Skeletal muscle satellite cell (primary cell): ENCODE results near the gene CTNNA2.

Source experiments
- H3K27me3 ChIP-seq: 2 replicates; pipeline ENCODE4 v1.7.0; 2013; ENCODE audit warnings: low read length; ENCODE audit not compliant: control insufficient read depth, insufficient read depth
- H3K36me3 ChIP-seq: 2 replicates; pipeline ENCODE4 v1.7.0; 2013; ENCODE audit warnings: mild to moderate bottlenecking, control low read depth, low read length; ENCODE audit not compliant: insufficient read depth
- H3K4me1 ChIP-seq: 2 replicates; pipeline ENCODE4 v1.7.0; 2013; ENCODE audit warnings: low read length; ENCODE audit not compliant: control insufficient read depth, insufficient read depth
- H3K4me2 ChIP-seq: 2 replicates; pipeline ENCODE4 v1.7.0; 2013; ENCODE audit warnings: mild to moderate bottlenecking, low read length
- H3K4me3 ChIP-seq: 2 replicates; pipeline ENCODE4 v1.7.0; 2013; ENCODE audit warnings: low read length
- H3K9ac ChIP-seq: 2 replicates; pipeline ENCODE4 v1.7.0; 2013; ENCODE audit warnings: mild to moderate bottlenecking, low read depth, low read length, moderate library complexity
- H3K9me3 ChIP-seq: replicated peaks from 2 replicates; pipeline ENCODE4 v1.7.0; 2013; ENCODE audit warnings: mild to moderate bottlenecking, control low read depth, low read length

CTNNA2 gene

GRCh38 chr2:80242355-80242910 is 729.6 kb downstream of the CTNNA2 start:
- Histone ChIP-seq H3K9ac (no peak overlapping the region), H3K36me3 (no peaks in the 10 kb centered on the region), H3K4me2 (no peak overlapping the region), H3K4me3 (no peak overlapping the region), H3K27me3 (no peaks in the 10 kb centered on the region), H3K4me1 (no peaks in the 10 kb centered on the region), H3K9me3 (no peaks in the 10 kb centered on the region)

DNA sequence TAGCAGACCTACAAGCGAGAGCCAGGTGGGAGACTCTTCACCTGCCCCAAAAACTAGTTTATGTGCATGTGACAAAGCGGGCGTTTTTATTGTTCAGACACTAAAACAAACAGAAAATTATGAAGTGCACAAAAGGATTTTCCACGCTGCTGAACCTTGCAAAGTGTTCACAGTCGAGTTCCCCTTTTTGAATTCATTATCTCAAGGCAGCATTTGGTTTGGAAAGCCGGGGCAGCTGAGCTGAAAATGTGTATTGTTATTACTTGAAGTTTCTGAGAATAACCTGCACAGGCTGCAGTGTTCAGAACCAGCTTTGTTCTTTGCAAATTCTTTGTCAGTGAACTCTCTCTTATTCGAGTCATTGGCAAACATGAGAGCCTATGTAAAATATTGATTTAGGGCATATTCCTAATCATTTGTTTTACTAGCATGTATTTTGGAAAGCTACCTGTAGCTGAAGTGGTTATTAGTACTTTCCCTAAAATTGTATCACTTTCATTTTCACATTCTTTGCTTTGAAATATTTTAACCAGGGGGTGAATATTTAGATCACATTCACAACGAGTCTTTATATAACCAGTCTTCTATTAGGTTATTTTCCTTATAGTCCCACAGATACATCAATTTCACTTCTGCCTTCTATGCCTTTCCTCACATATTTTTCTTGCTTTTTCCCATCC is 732.2 kb downstream of the CTNNA2 start:
- Histone ChIP-seq H3K9ac (no peak overlapping the region), H3K36me3 (no peaks in the 10 kb centered on the region), H3K4me3 (no peak overlapping the region), H3K27me3 (no peaks in the 10 kb centered on the region), H3K4me2 (no peak overlapping the region), H3K9me3 (no peaks in the 10 kb centered on the region), H3K4me1 (no peaks in the 10 kb centered on the region)

GRCh38 chr2:80246534-80246933 is 733.7 kb downstream of the CTNNA2 start:
- no peak overlapping the region for H3K4me2 ChIP-seq
- no peaks in the 10 kb centered on the region for H3K9me3 ChIP-seq
- H3K4me1 ChIP-seq, result no peaks in the 10 kb centered on the region
- H3K9ac ChIP-seq, result no peak overlapping the region
- no peaks in the 10 kb centered on the region for H3K36me3 ChIP-seq
- H3K4me3 ChIP-seq, result no peak overlapping the region
- H3K27me3 ChIP-seq, result no peaks in the 10 kb centered on the region

DNA sequence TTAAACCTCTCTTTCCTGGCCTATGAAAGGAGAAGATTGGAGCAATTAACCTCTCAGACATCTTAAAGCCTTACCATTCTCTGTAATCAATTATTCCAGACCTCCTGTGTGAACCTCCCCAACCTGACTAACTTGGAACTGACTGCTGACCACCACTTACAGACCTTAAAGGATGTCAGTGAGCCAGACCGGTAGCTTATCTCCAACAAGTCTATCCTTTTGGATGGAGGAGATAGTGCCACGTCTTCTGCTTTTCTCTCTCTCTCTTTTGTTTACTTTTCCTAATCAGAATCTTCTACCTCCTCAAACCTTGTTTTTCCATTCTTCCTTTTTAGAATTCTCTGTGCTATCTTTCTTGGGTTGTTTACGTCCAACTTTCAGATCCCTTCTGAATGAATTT is 734.5 kb downstream of the CTNNA2 start:
- Histone ChIP-seq H3K27me3 (no peaks in the 10 kb centered on the region), H3K9me3 (no peaks in the 10 kb centered on the region), H3K4me2 (no peak overlapping the region), H3K4me3 (no peak overlapping the region), H3K9ac (no peak overlapping the region), H3K36me3 (no peaks in the 10 kb centered on the region), H3K4me1 (no peaks in the 10 kb centered on the region)

- H3K4me1 ChIP-seq, result no peaks in the 10 kb centered on the region
- H3K4me2 ChIP-seq, result no peak overlapping the region
- no peaks in the 10 kb centered on the region for H3K9me3 ChIP-seq
- H3K9ac ChIP-seq, result no peak overlapping the region
- no peaks in the 10 kb centered on the region for H3K36me3 ChIP-seq
- H3K27me3 ChIP-seq, result no peaks in the 10 kb centered on the region
- H3K4me3 ChIP-seq, result no peak overlapping the region
These were observed 735.3 kb downstream of the CTNNA2 start for GRCh38 chr2:80248146-80248545.

GRCh38 chr2:80252294-80252986 is 739.6 kb downstream of the CTNNA2 start:
- no peaks in the 10 kb centered on the region for H3K4me1 ChIP-seq
- no peaks in the 10 kb centered on the region for H3K9me3 ChIP-seq
- H3K4me2 ChIP-seq, result no peak overlapping the region
- H3K27me3 ChIP-seq, result no peaks in the 10 kb centered on the region
- no peak overlapping the region for H3K4me3 ChIP-seq
- no peak overlapping the region for H3K9ac ChIP-seq
- no peaks in the 10 kb centered on the region for H3K36me3 ChIP-seq

DNA sequence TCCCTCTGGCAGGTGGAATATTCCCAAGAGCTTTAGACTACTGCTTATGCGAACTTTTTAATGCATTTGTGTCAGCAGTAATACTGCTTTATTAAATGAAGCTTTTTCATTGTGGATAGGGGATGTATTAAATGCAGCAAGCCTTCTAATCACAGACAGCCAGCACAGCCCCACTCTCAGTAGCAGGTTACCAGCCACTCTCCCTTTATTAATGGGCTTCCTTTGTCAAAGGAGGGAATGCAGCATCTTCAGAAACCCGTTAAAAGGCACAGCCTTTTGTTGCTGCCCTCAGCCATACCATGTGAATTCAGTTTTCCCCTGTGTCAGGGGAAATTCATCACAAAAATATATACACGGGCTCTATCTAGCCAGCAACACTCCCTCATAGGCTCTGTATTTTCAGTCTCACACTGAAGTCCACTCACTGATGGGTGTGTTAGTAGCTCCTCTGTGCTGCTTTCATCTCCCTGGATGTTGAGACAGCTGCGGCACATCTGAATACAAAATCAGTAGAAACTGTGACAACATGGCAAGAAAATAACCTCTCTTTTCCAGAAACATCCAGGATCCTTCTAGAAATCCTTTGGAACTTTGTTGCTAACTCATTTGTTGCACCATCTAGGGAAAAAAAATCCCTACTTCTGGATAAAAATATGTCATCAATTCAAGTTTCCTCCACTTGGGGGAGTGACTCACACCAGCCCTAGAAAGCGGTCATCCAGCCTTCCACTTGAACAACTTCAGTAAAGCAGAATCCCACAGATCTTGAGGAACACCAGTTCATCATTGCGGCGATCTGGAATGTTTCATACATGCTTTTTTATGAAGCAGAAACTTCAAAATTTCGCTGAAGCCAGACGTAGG is 743.3 kb downstream of the CTNNA2 start:
- Histone ChIP-seq H3K4me1 (no peaks in the 10 kb centered on the region), H3K4me2 (no peak overlapping the region), H3K27me3 (no peaks in the 10 kb centered on the region), H3K4me3 (no peak overlapping the region), H3K36me3 (no peaks in the 10 kb centered on the region), H3K9ac (no peak overlapping the region), H3K9me3 (peaks cover 4% of the 10 kb centered on the region)

DNA sequence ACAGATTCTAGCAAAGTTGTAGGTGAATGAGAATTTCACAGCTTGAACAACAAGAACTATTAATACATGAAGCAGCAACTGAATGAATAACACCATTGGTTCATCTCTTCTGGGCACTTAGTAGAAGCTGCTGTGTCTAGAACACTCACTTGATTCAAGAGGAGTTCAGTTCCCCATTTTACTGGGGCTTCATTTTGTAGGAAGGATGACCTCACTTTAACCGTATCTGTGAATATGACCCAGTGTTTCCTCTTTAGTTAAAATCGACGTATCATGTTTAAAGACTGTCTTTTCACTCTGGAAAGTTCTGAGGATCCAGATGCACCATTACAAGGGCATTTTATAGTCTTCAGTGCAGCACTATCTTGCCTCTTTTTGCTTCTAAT is 743.9 kb downstream of the CTNNA2 start:
- Histone ChIP-seq H3K36me3 (no peaks in the 10 kb centered on the region), H3K27me3 (no peaks in the 10 kb centered on the region), H3K4me2 (no peak overlapping the region), H3K9me3 (peaks cover 4% of the 10 kb centered on the region), H3K4me1 (no peaks in the 10 kb centered on the region), H3K9ac (no peak overlapping the region), H3K4me3 (no peak overlapping the region)

DNA sequence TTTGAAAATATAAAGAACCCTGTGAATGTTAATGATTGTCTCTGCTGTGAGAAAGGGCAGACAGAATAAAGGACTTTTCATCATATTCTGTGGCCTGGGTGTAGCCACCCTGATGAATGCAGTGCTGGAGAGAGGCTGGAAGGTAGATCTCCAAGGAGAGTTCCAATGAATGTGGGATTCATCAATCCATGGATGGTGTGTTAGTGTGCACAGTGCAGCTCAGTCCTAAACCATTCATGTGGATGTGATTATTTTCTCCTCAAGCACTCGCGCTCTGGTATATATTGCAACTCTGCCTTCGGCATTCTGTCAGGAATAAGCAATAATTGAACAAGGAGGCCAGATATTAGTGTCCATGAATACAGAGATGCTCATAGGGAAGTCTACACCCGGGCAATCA is 744.6 kb downstream of the CTNNA2 start:
- Histone ChIP-seq H3K9ac (no peak overlapping the region), H3K4me2 (no peak overlapping the region), H3K4me1 (no peaks in the 10 kb centered on the region), H3K9me3 (peaks cover 4% of the 10 kb centered on the region), H3K27me3 (no peaks in the 10 kb centered on the region), H3K36me3 (no peaks in the 10 kb centered on the region), H3K4me3 (no peak overlapping the region)

DNA sequence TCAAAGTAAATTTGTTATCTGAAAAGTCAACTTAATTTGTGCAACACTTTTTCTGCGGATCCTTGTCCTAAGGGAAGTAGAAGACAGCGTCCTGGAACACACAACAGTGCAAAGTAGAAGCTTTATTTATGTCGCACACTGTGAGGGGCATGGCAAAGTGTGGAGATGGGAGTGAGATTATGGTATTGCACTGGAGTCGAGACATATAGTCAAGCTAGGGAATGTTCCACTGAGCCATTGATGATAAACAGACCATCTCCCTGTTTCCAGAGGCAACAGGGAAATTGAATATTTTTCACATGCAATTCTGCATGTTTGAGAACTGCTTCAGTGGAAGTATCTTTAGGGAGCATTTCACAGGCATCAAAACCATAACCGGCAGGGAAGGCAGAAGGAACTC is 745.5 kb downstream of the CTNNA2 start:
- H3K4me2 ChIP-seq, result no peak overlapping the region
- no peak overlapping the region for H3K4me3 ChIP-seq
- no peak overlapping the region for H3K9ac ChIP-seq
- H3K9me3 ChIP-seq, result peaks cover 4% of the 10 kb centered on the region
- H3K27me3 ChIP-seq, result no peaks in the 10 kb centered on the region
- H3K36me3 ChIP-seq, result no peaks in the 10 kb centered on the region
- H3K4me1 ChIP-seq, result no peaks in the 10 kb centered on the region

DNA sequence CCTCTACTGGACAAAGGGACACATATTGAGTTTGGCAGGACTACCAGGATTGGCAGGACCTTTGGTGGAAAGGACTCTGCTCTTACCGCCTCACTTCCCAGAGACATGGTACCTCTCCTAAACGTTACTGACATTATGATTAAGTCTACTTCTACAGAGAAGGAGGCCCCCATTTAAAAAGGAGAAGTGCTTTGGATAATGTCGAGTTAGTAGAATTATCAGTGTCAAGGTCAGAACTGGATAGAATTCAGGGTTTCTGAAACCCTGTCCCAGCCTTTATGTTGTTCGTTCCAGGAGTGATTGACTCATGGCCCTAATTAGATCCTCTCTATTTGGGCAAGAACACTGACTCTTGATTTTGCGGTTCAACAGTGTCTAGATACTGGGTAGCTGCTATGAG is 745.9 kb downstream of the CTNNA2 start:
- Histone ChIP-seq H3K4me1 (no peaks in the 10 kb centered on the region), H3K36me3 (no peaks in the 10 kb centered on the region), H3K9me3 (peaks cover 4% of the 10 kb centered on the region), H3K4me3 (no peak overlapping the region), H3K4me2 (no peak overlapping the region), H3K27me3 (no peaks in the 10 kb centered on the region), H3K9ac (no peak overlapping the region)
